GM23338 (cell line): ENCODE data around the gene MCTP2. TPM values are rescaled to one million over a fixed set of nuclear protein-coding genes. Genes with fewer than 3 reads are reported as not detected.

Source experiments
- ATAC-seq: fragments of 200-7000 bp; cut with Tn5 transposase; 3 replicates; pipeline ENCODE4 v1.9.1; 2020
- DNase-seq: peaks from one replicate; pipeline ENCODE4 v3.0.0-alpha.2; 2015; ENCODE audit warnings: low spot score
- H2AFZ ChIP-seq: fragments of 200-600 bp; sonication (generic); 2 replicates; pipeline ENCODE4 v1.8.0; 2016; ENCODE audit warnings: antibody characterized with exemption, mild to moderate bottlenecking, moderate library complexity
- H3F3A ChIP-seq: fragments of 200-600 bp; sonication (generic); replicated peaks from 2 replicates; pipeline ENCODE4 v1.8.0; 2017; ENCODE audit warnings: antibody characterized with exemption, mixed run types, low read depth
- H3K27ac ChIP-seq: fragments of 200-600 bp; sonication (generic); 2 replicates; pipeline ENCODE4 v1.6.1; 2016; ENCODE audit warnings: low read depth
- H3K27me3 ChIP-seq: fragments of 200-600 bp; sonication (generic); 2 replicates; pipeline ENCODE4 v1.8.0; 2016; ENCODE audit warnings: mild to moderate bottlenecking, mixed run types, moderate library complexity; ENCODE audit not compliant: insufficient read depth
- H3K36me3 ChIP-seq: fragments of 200-600 bp; sonication (generic); 2 replicates; pipeline ENCODE4 v1.8.0; 2016; ENCODE audit warnings: mild to moderate bottlenecking; ENCODE audit not compliant: insufficient read depth
- H3K4me1 ChIP-seq: fragments of 200-600 bp; sonication (generic); 2 replicates; pipeline ENCODE4 v1.8.0; 2016; ENCODE audit warnings: mild to moderate bottlenecking, moderate library complexity; ENCODE audit not compliant: insufficient read depth
- H3K4me2 ChIP-seq: fragments of 200-600 bp; sonication (generic); 2 replicates; pipeline ENCODE4 v1.7.1; 2017; ENCODE audit warnings: mixed run types
- H3K4me3 ChIP-seq: fragments of 200-600 bp; sonication (generic); 2 replicates; pipeline ENCODE4 v1.6.1; 2016; ENCODE audit warnings: mixed run types
- H3K79me2 ChIP-seq: fragments of 200-600 bp; sonication (generic); replicated peaks from 2 replicates; pipeline ENCODE4 v1.8.0; 2017; ENCODE audit warnings: mild to moderate bottlenecking; ENCODE audit not compliant: insufficient read depth
- H3K9me2 ChIP-seq: fragments of 200-600 bp; sonication (generic); 2 replicates; pipeline ENCODE4 v1.8.0; 2017; ENCODE audit not compliant: insufficient read depth
- H4K20me1 ChIP-seq: fragments of 200-600 bp; sonication (generic); replicated peaks from 2 replicates; pipeline ENCODE4 v1.8.0; 2017; ENCODE audit warnings: mild to moderate bottlenecking; ENCODE audit not compliant: insufficient read depth
- H3K27ac Mint-ChIP-seq: 2 replicates; pipeline ENCODE4 v1.8.0; 2020; ENCODE audit warnings: inconsistent platforms, mild to moderate bottlenecking, moderate library complexity, mixed read lengths
- H3K27me3 Mint-ChIP-seq: 3 replicates; pipeline ENCODE4 v1.8.0; 2022; ENCODE audit warnings: low read depth, mild to moderate bottlenecking, moderate library complexity, mixed read lengths, inconsistent platforms; ENCODE audit not compliant: insufficient read depth, poor library complexity
- H3K36me3 Mint-ChIP-seq: 3 replicates; pipeline ENCODE4 v1.8.0; 2021; ENCODE audit warnings: low read depth, mild to moderate bottlenecking, inconsistent platforms, moderate library complexity, mixed read lengths
- H3K4me1 Mint-ChIP-seq: 3 replicates; pipeline ENCODE4 v1.8.0; 2020; ENCODE audit warnings: mild to moderate bottlenecking, inconsistent platforms, mixed read lengths
- H3K4me3 Mint-ChIP-seq: 3 replicates; pipeline ENCODE4 v1.8.0; 2021; ENCODE audit warnings: moderate library complexity, mild to moderate bottlenecking, inconsistent platforms, mixed read lengths
- H3K9me3 Mint-ChIP-seq: 3 replicates; pipeline ENCODE4 v1.8.0; 2020; ENCODE audit warnings: moderate library complexity, mild to moderate bottlenecking, inconsistent platforms, mixed read lengths
- CREB1 ChIP-seq: fragments of 250-450 bp; sonication (Bioruptor Pico); IDR thresholded peaks from 2 replicates; pipeline ENCODE4 v1.5.0; 2020; ENCODE audit warnings: low read depth, mild to moderate bottlenecking, moderate library complexity
- EZH2phosphoT487 ChIP-seq: fragments of 200-600 bp; sonication (generic); IDR thresholded peaks from one replicate; pipeline ENCODE4 v1.8.1; 2018; ENCODE audit warnings: antibody characterized with exemption; ENCODE audit not compliant: unreplicated experiment
- JUNB ChIP-seq: IDR thresholded peaks from one replicate; pipeline ENCODE4 v1.6.1; 2016; ENCODE audit warnings: antibody characterized with exemption; ENCODE audit not compliant: unreplicated experiment
- NANOG ChIP-seq: IDR thresholded peaks from 2 replicates; pipeline ENCODE4 v1.6.1; 2016; ENCODE audit warnings: antibody characterized with exemption, borderline replicate concordance
- STAT1 ChIP-seq: IDR thresholded peaks from one replicate; pipeline ENCODE4 v1.6.1; 2016; ENCODE audit warnings: antibody characterized with exemption; ENCODE audit not compliant: unreplicated experiment
- ZNF114 ChIP-seq: fragments of 250-450 bp; sonication (Bioruptor Pico); IDR thresholded peaks from 2 replicates; pipeline ENCODE4 v1.5.0; 2020; ENCODE audit warnings: mild to moderate bottlenecking, moderate library complexity
- ZNF331 ChIP-seq: fragments of 250-450 bp; sonication (Bioruptor Pico); IDR thresholded peaks from 2 replicates; pipeline ENCODE4 v1.5.0; 2020; ENCODE audit warnings: low read depth, mild to moderate bottlenecking, moderate library complexity
- polyA plus RNA-seq: library from polyadenylated mRNA; unstranded; fragments of >200 nt; fragmentation: Nextera tagmentation; extraction: Ambion mirVana; gene quantifications from 2 replicates; pipeline ENCODE4 v1.2.1, GENCODE V29; 2016
- total RNA-seq: library from RNA; depleted of rRNA; stranded (reverse); fragments of >200 nt; shearing (Covaris generic); gene quantifications from 2 replicates; pipeline ENCODE4 v1.2.3, GENCODE V29; 2014
- TF ChIP-seq, protein P1 (sequence below): IDR thresholded peaks from 2 replicates; pipeline ENCODE4 v1.6.1; 2016; ENCODE audit warnings: antibody characterized with exemption
- TF ChIP-seq, protein P2 (sequence below), 2 experiments: fragments of 200-600 bp in 1 of 2; sonication (generic) in 1 of 2; conservative IDR thresholded peaks; 2 replicates each; pipeline versions ENCODE4 v1.5.1 to v1.6.1; 2016 to 2017; ENCODE audit warnings: antibody characterized with exemption in 2 of 2, low read depth in 2 of 2, mild to moderate bottlenecking in 2 of 2, moderate library complexity in 1 of 2
- TF ChIP-seq, protein P3 (sequence below): IDR thresholded peaks from one replicate; pipeline ENCODE4 v1.6.1; 2018; ENCODE audit warnings: antibody characterized with exemption; ENCODE audit not compliant: unreplicated experiment
- TF ChIP-seq, protein P4 (sequence below): fragments of 250-450 bp; sonication (Bioruptor Pico); IDR thresholded peaks from 2 replicates; pipeline ENCODE4 v1.5.0; 2020; ENCODE audit warnings: mild to moderate bottlenecking, moderate library complexity

MCTP2 gene
- total and polyA plus RNA-seq, 2 experiments from 2014 or later, result 1.8 to 5.5 TPM

DNA sequence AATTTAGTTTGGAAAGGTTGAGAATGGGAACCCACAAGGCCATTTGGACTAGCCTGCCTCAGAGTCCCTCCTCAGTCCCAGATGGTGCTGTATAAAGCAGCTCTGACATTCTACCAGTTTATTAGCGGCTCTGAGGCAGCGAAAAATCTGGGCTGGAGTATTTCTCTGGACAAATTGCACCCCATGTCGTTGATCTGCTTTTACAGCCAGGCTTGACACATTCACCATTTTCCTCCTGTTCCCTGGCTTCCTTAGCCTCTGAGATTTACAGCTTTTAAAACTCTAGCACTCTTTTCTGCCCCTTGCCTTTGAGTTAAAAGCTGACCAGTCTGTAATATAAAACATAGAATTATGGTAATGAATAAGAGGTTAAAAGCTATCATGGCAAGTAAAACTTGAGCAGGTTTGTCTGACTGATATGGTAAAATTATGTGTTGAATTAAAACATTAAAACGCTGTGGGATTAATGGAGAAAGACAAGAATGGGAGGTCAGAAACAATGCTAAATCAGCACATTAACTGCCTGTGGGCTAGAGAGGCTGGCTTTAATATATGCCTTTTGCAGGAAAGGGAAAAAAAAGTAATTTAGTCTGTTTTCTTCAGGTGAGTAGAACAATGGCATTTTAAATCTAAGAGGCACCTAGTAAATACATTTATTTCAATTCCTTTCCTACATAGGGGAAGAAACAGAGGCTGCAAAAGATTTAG lies 131.2 kb downstream of the MCTP2 start:
- no peak overlapping the region for H3K4me3 ChIP-seq
- peaks cover 12% of the 10 kb centered on the region for H3K4me1 Mint-ChIP-seq
- no peak overlapping the region for H3K27ac ChIP-seq
- no peak overlapping the region for H3K4me2 ChIP-seq
- no peaks in the 10 kb centered on the region for H3K27me3 ChIP-seq
- H3K4me1 ChIP-seq, result peaks cover 6% of the 10 kb centered on the region; the same call in 1 of the 2 replicates
- no peaks in the 10 kb centered on the region for H3K9me3 Mint-ChIP-seq
- peaks cover 3% of the 10 kb centered on the region for H3K27me3 Mint-ChIP-seq
- H3K27ac Mint-ChIP-seq, result no peak overlapping the region
- DNase-seq (no peak), ATAC-seq (no peak)
- no peak overlapping the region for H2AFZ ChIP-seq
- H3K36me3 Mint-ChIP-seq, result no peaks in the 10 kb centered on the region
- no peaks in the 10 kb centered on the region for H3F3A ChIP-seq
- no peaks in the 10 kb centered on the region for H3K79me2 ChIP-seq
- no peaks in the 10 kb centered on the region for H3K36me3 ChIP-seq
- TF ChIP-seq CREB1 (CRISPR knock-in tag) (no peak), ZNF114 (CRISPR knock-in tag) (no peak), STAT1 (no peak), NANOG (no peak), EZH2phosphoT487 (no peak), JUNB (no peak), ZNF331 (no peak)
- TF ChIP-seq, protein P1, sequence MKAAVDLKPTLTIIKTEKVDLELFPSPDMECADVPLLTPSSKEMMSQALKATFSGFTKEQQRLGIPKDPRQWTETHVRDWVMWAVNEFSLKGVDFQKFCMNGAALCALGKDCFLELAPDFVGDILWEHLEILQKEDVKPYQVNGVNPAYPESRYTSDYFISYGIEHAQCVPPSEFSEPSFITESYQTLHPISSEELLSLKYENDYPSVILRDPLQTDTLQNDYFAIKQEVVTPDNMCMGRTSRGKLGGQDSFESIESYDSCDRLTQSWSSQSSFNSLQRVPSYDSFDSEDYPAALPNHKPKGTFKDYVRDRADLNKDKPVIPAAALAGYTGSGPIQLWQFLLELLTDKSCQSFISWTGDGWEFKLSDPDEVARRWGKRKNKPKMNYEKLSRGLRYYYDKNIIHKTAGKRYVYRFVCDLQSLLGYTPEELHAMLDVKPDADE, result no peak
- TF ChIP-seq, protein P2, sequence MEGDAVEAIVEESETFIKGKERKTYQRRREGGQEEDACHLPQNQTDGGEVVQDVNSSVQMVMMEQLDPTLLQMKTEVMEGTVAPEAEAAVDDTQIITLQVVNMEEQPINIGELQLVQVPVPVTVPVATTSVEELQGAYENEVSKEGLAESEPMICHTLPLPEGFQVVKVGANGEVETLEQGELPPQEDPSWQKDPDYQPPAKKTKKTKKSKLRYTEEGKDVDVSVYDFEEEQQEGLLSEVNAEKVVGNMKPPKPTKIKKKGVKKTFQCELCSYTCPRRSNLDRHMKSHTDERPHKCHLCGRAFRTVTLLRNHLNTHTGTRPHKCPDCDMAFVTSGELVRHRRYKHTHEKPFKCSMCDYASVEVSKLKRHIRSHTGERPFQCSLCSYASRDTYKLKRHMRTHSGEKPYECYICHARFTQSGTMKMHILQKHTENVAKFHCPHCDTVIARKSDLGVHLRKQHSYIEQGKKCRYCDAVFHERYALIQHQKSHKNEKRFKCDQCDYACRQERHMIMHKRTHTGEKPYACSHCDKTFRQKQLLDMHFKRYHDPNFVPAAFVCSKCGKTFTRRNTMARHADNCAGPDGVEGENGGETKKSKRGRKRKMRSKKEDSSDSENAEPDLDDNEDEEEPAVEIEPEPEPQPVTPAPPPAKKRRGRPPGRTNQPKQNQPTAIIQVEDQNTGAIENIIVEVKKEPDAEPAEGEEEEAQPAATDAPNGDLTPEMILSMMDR (conservative IDR thresholded peaks at IDR 0.05; ENCODE audit: low read depth in 2 of 2), result no peak
- TF ChIP-seq, protein P3, sequence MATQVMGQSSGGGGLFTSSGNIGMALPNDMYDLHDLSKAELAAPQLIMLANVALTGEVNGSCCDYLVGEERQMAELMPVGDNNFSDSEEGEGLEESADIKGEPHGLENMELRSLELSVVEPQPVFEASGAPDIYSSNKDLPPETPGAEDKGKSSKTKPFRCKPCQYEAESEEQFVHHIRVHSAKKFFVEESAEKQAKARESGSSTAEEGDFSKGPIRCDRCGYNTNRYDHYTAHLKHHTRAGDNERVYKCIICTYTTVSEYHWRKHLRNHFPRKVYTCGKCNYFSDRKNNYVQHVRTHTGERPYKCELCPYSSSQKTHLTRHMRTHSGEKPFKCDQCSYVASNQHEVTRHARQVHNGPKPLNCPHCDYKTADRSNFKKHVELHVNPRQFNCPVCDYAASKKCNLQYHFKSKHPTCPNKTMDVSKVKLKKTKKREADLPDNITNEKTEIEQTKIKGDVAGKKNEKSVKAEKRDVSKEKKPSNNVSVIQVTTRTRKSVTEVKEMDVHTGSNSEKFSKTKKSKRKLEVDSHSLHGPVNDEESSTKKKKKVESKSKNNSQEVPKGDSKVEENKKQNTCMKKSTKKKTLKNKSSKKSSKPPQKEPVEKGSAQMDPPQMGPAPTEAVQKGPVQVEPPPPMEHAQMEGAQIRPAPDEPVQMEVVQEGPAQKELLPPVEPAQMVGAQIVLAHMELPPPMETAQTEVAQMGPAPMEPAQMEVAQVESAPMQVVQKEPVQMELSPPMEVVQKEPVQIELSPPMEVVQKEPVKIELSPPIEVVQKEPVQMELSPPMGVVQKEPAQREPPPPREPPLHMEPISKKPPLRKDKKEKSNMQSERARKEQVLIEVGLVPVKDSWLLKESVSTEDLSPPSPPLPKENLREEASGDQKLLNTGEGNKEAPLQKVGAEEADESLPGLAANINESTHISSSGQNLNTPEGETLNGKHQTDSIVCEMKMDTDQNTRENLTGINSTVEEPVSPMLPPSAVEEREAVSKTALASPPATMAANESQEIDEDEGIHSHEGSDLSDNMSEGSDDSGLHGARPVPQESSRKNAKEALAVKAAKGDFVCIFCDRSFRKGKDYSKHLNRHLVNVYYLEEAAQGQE, result no peak
- TF ChIP-seq, protein P4, sequence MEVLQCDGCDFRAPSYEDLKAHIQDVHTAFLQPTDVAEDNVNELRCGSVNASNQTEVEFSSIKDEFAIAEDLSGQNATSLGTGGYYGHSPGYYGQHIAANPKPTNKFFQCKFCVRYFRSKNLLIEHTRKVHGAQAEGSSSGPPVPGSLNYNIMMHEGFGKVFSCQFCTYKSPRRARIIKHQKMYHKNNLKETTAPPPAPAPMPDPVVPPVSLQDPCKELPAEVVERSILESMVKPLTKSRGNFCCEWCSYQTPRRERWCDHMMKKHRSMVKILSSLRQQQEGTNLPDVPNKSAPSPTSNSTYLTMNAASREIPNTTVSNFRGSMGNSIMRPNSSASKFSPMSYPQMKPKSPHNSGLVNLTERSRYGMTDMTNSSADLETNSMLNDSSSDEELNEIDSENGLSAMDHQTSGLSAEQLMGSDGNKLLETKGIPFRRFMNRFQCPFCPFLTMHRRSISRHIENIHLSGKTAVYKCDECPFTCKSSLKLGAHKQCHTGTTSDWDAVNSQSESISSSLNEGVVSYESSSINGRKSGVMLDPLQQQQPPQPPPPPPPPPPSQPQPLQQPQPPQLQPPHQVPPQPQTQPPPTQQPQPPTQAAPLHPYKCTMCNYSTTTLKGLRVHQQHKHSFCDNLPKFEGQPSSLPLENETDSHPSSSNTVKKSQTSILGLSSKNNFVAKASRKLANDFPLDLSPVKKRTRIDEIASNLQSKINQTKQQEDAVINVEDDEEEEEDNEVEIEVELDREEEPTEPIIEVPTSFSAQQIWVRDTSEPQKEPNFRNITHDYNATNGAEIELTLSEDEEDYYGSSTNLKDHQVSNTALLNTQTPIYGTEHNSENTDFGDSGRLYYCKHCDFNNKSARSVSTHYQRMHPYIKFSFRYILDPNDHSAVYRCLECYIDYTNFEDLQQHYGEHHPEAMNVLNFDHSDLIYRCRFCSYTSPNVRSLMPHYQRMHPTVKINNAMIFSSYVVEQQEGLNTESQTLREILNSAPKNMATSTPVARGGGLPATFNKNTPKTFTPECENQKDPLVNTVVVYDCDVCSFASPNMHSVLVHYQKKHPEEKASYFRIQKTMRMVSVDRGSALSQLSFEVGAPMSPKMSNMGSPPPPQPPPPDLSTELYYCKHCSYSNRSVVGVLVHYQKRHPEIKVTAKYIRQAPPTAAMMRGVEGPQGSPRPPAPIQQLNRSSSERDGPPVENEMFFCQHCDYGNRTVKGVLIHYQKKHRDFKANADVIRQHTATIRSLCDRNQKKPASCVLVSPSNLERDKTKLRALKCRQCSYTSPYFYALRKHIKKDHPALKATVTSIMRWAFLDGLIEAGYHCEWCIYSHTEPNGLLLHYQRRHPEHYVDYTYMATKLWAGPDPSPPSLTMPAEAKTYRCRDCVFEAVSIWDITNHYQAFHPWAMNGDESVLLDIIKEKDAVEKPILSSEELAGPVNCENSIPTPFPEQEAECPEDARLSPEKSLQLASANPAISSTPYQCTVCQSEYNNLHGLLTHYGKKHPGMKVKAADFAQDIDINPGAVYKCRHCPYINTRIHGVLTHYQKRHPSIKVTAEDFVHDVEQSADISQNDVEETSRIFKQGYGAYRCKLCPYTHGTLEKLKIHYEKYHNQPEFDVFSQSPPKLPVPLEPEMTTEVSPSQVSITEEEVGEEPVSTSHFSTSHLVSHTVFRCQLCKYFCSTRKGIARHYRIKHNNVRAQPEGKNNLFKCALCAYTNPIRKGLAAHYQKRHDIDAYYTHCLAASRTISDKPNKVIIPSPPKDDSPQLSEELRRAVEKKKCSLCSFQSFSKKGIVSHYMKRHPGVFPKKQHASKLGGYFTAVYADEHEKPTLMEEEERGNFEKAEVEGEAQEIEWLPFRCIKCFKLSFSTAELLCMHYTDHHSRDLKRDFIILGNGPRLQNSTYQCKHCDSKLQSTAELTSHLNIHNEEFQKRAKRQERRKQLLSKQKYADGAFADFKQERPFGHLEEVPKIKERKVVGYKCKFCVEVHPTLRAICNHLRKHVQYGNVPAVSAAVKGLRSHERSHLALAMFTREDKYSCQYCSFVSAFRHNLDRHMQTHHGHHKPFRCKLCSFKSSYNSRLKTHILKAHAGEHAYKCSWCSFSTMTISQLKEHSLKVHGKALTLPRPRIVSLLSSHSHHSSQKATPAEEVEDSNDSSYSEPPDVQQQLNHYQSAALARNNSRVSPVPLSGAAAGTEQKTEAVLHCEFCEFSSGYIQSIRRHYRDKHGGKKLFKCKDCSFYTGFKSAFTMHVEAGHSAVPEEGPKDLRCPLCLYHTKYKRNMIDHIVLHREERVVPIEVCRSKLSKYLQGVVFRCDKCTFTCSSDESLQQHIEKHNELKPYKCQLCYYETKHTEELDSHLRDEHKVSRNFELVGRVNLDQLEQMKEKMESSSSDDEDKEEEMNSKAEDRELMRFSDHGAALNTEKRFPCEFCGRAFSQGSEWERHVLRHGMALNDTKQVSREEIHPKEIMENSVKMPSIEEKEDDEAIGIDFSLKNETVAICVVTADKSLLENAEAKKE (CRISPR knock-in tag), result no peak
- H3K9me2 ChIP-seq, result no peaks in the 10 kb centered on the region
- H3K4me3 Mint-ChIP-seq, result no peak overlapping the region
- H4K20me1 ChIP-seq, result no peaks in the 10 kb centered on the region
